ENCODE results near the gene IFNL2.

Gene IFNL2

GRCh38 chr19:39319098-39319891 lies 51.1 kb downstream of the IFNL2 start:
- DNase-seq: no peak

Measured in stimulated activated CD4-positive, alpha-beta T cell treated with anti-CD3 and anti-CD28 coated beads, Interleukin-2, amount 100 ng/mL, for 24 hours (primary cell).